GM12878 (cell line): ENCODE data around the gene AGBL4. TPM values are rescaled to one million over a fixed set of nuclear protein-coding genes. Genes with fewer than 3 reads are reported as not detected.

Experiments used
- ATAC-seq: fragments of 200-7000 bp; cut with Tn5 transposase; 3 replicates; pipeline ENCODE4 v1.9.1; 2020; ENCODE audit warnings: mild to moderate bottlenecking, moderate library complexity
- BruUV-seq: library from RNA; stranded (reverse); fragments of 400-500 nt; replicated peaks from 2 replicates; lab custom pipeline; 2021; lab: Mats Ljungman, UMichigan
- CTCF ChIA-PET: fragments of 300-600 bp; sonication (Branson Sonifier 250); formaldehyde crosslinking; extraction: SDS; loops from one replicate; lab custom pipeline; 2021; ENCODE audit warnings: inconsistent platforms; lab: Yijun Ruan, JAX
- POLR2A ChIA-PET: fragments of 350-600 bp; formaldehyde crosslinking; extraction: SDS; loops from one replicate; lab custom pipeline; 2021; ENCODE audit warnings: inconsistent platforms; lab: Charles Lee
- RAD21 ChIA-PET: fragments of 300-600 bp; sonication (Branson Sonifier 250); formaldehyde crosslinking; loops from one replicate; lab custom pipeline; 2023; ENCODE audit warnings: antibody characterized with exemption; ENCODE audit not compliant: unreplicated experiment; lab: Charles Lee
- SMC1A ChIA-PET: fragments of 300-600 bp; sonication (Branson Sonifier 250); formaldehyde crosslinking; loops from one replicate; lab custom pipeline; 2023; ENCODE audit not compliant: unreplicated experiment, uncharacterized antibody; lab: Charles Lee
- DNase-seq: peaks from one replicate; pipeline ENCODE4 v3.0.0-alpha.2; 2011; ENCODE audit warnings: low read depth, low spot score
- FAIRE-seq: peaks from 3 replicates; lab custom pipeline; 2011; peaks lifted over from hg19 to GRCh38; lab: Jason Lieb, UNC
- H2AFZ ChIP-seq: 2 replicates; pipeline ENCODE4 v1.6.0; 2011; ENCODE audit warnings: low read depth, low read length, control low read depth; ENCODE audit not compliant: control insufficient read depth
- H3K27ac ChIP-seq: 2 replicates; pipeline ENCODE4 v1.5.1; 2011; ENCODE audit warnings: control low read depth; ENCODE audit not compliant: control insufficient read depth, insufficient read depth
- H3K27me3 ChIP-seq, 2 experiments: replicated peaks in 1 of 2; 2 replicates each; pipeline versions ENCODE4 v1.6.0 to v1.6.1; 2011; ENCODE audit warnings: low read length in 1 of 2; ENCODE audit not compliant: control insufficient read depth in 2 of 2, insufficient read depth in 2 of 2
- H3K36me3 ChIP-seq, 2 experiments: 2 replicates each; pipeline ENCODE4 v1.5.1; 2011; ENCODE audit warnings: low read length in 1 of 2; ENCODE audit not compliant: control insufficient read depth in 2 of 2, insufficient read depth in 2 of 2
- H3K4me1 ChIP-seq: 2 replicates; pipeline ENCODE4 v1.6.1; 2011; ENCODE audit warnings: mild to moderate bottlenecking, low read length, moderate library complexity, mixed read lengths; ENCODE audit not compliant: control insufficient read depth, insufficient read depth
- H3K4me2 ChIP-seq: 2 replicates; pipeline ENCODE4 v1.6.0; 2011; ENCODE audit warnings: control low read depth; ENCODE audit not compliant: control insufficient read depth, insufficient read depth
- H3K4me3 ChIP-seq: fragments of 200-600 bp; sonication (generic); 2 replicates; pipeline ENCODE4 v1.5.1; 2016
- H3K79me2 ChIP-seq: 2 replicates; pipeline ENCODE4 v1.6.0; 2011; ENCODE audit warnings: low read length; ENCODE audit not compliant: control insufficient read depth, insufficient read depth
- H3K9ac ChIP-seq: 2 replicates; pipeline ENCODE4 v1.8.0; 2011; ENCODE audit warnings: low read length, control low read depth, mixed read lengths; ENCODE audit not compliant: control insufficient read depth, insufficient read depth
- H3K9me3 ChIP-seq: replicated peaks from 3 replicates; pipeline ENCODE4 v1.5.1; 2011; ENCODE audit warnings: mild to moderate bottlenecking, low read length; ENCODE audit not compliant: control insufficient read depth, insufficient read depth
- H4K20me1 ChIP-seq: 2 replicates; pipeline ENCODE4 v1.6.0; 2011; ENCODE audit not compliant: control insufficient read depth, insufficient read depth
- ATF3 ChIP-seq: IDR thresholded peaks from 2 replicates; pipeline ENCODE4 v1.6.1; 2011; ENCODE audit warnings: low read depth, mild to moderate bottlenecking, low read length, moderate library complexity, borderline replicate concordance; ENCODE audit errors: extremely low read depth
- BACH1 ChIP-seq: fragments of 450-650 bp; IDR thresholded peaks from 2 replicates; pipeline ENCODE4 v1.6.1; 2017; ENCODE audit warnings: mild to moderate bottlenecking, borderline replicate concordance
- CHD1 ChIP-seq: IDR thresholded peaks from 2 replicates; pipeline ENCODE4 v1.6.1; 2012; ENCODE audit warnings: low read depth, low read length, improper control_type of control experiment
- CHD4 ChIP-seq: fragments of 200-600 bp; sonication (generic); IDR thresholded peaks from 2 replicates; pipeline ENCODE4 v1.6.1; 2016; ENCODE audit warnings: mild to moderate bottlenecking
- EED ChIP-seq: sonication (generic); IDR thresholded peaks from 2 replicates; pipeline ENCODE4 v1.6.1; 2016; ENCODE audit warnings: antibody characterized with exemption, low read depth
- ELK1 ChIP-seq: IDR thresholded peaks from 2 replicates; pipeline ENCODE4 v1.6.1; 2012; ENCODE audit warnings: low read depth, low read length, improper control_type of control experiment
- HDAC6 ChIP-seq: fragments of 200-600 bp; sonication (generic); IDR thresholded peaks from one replicate; pipeline ENCODE4 v1.8.0; 2017; ENCODE audit warnings: antibody characterized with exemption; ENCODE audit not compliant: unreplicated experiment
- RFX5 ChIP-seq: IDR thresholded peaks from 2 replicates; pipeline ENCODE4 v1.6.1; 2011; ENCODE audit warnings: low read depth, low read length, improper control_type of control experiment
- SMC3 ChIP-seq: IDR thresholded peaks from 2 replicates; pipeline ENCODE4 v1.6.1; 2011; ENCODE audit warnings: low read length, improper control_type of control experiment, borderline replicate concordance
- ZBTB33 ChIP-seq: fragments of 450-650 bp; IDR thresholded peaks from 2 replicates; pipeline ENCODE4 v1.6.1; 2017; ENCODE audit warnings: mild to moderate bottlenecking
- WGBS: methylation state at CpG from one replicate; pipeline ENCODE4 v1.1.6; 2016; ENCODE audit warnings: low lambda C conversion rate; ENCODE audit not compliant: insufficient replicate concordance, insufficient coverage; ENCODE audit errors: missing lambda C conversion rate; 5-methylcytosine and 5-hydroxymethylcytosine counted together
- in situ Hi-C: fragments of 300-500 bp; cut with MboI; formaldehyde crosslinking; loops from 9 replicates; pipeline ENCODE4 v1.14.3; 2018; ENCODE audit warnings: mixed read lengths
- intact Hi-C: fragments of 100-400 bp; cut with micrococcal nuclease; formaldehyde crosslinking; loops from one replicate; pipeline ENCODE4 v1.14.2; 2022; ENCODE audit not compliant: unreplicated experiment
- polyA plus RNA-seq, 11 experiments: library from polyadenylated mRNA; depleted of rRNA in 4 of 11; unstranded in 6 of 11; stranded (reverse) in 5 of 11; fragments of >200 nt; fragmentation: Nextera tagmentation in 4 of 11; fragmentation: Illumina TruSeq in 1 of 11; extraction: Ambion mirVana in 4 of 11; extraction: Trizol in 1 of 11; gene quantifications; 1 replicate in 1 of 11; 2 replicates in 10 of 11; pipeline versions ENCODE4 v1.2.1 to v1.2.3, GENCODE V29; 2011 to 2016; ENCODE audit warnings: inconsistent platforms in 2 of 11, missing spikeins in 2 of 11, low read depth in 1 of 11
- total RNA-seq, 4 experiments: library from RNA; depleted of rRNA in 3 of 4; stranded (reverse); fragments of >200 nt in 3 of 4; fragmentation: Illumina TruSeq in 1 of 4; extraction: Trizol in 1 of 4; gene quantifications; 2 replicates each; pipeline versions ENCODE4 v1.2.1 to v1.2.3, GENCODE V29; 2013 to 2021
- TF ChIP-seq, protein P1 (sequence below), 3 experiments: IDR thresholded peaks in 2 of 3; conservative IDR thresholded peaks in 1 of 3; 2 replicates each; pipeline ENCODE4 v1.5.1; 2011; ENCODE audit warnings: low read depth in 3 of 3, low read length in 3 of 3, mild to moderate bottlenecking in 3 of 3, control low read depth in 2 of 3, moderate library complexity in 2 of 3, inconsistent platforms in 1 of 3, mixed read lengths in 1 of 3; ENCODE audit not compliant: control insufficient read depth in 2 of 3, insufficient read depth in 1 of 3; ENCODE audit errors: extremely low read depth in 1 of 3
- TF ChIP-seq, protein P2 (sequence below): fragments of 450-650 bp; IDR thresholded peaks from 2 replicates; pipeline ENCODE4 v1.6.1; 2017; ENCODE audit warnings: mild to moderate bottlenecking, low read depth, inconsistent platforms; ENCODE audit not compliant: poor library complexity, severe bottlenecking

The AGBL4 gene
- total and polyA plus RNA-seq, 10 of the 15 experiments (the other 5 are each of a cell fraction or from before 2014, with no cell fraction given) = 0.31 TPM; not detected in 9

DNA sequence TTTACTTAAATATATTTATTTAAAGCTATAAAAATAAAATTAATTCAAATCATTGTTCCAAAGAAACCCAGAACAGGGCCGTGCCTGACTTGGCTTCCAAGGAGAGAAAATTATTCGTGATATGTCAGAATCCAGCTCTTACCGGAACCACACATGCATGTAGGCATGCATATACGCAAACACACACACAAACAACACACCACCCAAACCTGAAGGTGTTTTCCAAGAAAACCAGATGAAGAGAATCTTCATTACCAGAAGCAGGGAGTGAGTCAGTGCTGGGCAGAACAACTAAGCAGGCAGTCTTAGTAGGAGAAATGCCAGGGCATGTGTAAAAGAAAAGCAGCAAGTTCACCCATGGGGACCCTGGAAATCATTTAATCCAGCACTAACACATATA, 815.0 kb downstream of the AGBL4 start:
- DNase-seq (no peak), FAIRE-seq (no peak), ATAC-seq (no peak)
- no peak overlapping the region for H2AFZ ChIP-seq
- no peaks in the 10 kb centered on the region for H3K27me3 ChIP-seq
- H3K4me3 ChIP-seq = no peak overlapping the region
- no peak overlapping the region for H3K27ac ChIP-seq
- POLR2A ChIA-PET = no interaction called here
- no peak overlapping the region for H3K4me2 ChIP-seq
- intact Hi-C loops (no loop called here), in situ Hi-C loops (no loop called here)
- WGBS = 31% methylated on average over 4 of the region's 4 CpGs
- no peaks in the 10 kb centered on the region for H3K4me1 ChIP-seq
- no peaks in the 10 kb centered on the region for H3K79me2 ChIP-seq
- RAD21 ChIA-PET = no interaction called here
- no TSS peak for BruUV-seq
- H4K20me1 ChIP-seq = no peaks in the 10 kb centered on the region
- no peak overlapping the region for H3K9ac ChIP-seq
- H3K9me3 ChIP-seq = no peaks in the 10 kb centered on the region
- SMC1A ChIA-PET = no interaction called here
- no peaks in the 10 kb centered on the region for H3K36me3 ChIP-seq
- CTCF ChIA-PET = no interaction called here
- TF ChIP-seq EED (no peak), CHD1 (no peak), ZBTB33 (no peak), ATF3 (no peak), SMC3 (no peak), BACH1 (no peak), RFX5 (no peak), ELK1 (no peak), HDAC6 (no peak), CHD4 (no peak)
- TF ChIP-seq, protein P1, sequence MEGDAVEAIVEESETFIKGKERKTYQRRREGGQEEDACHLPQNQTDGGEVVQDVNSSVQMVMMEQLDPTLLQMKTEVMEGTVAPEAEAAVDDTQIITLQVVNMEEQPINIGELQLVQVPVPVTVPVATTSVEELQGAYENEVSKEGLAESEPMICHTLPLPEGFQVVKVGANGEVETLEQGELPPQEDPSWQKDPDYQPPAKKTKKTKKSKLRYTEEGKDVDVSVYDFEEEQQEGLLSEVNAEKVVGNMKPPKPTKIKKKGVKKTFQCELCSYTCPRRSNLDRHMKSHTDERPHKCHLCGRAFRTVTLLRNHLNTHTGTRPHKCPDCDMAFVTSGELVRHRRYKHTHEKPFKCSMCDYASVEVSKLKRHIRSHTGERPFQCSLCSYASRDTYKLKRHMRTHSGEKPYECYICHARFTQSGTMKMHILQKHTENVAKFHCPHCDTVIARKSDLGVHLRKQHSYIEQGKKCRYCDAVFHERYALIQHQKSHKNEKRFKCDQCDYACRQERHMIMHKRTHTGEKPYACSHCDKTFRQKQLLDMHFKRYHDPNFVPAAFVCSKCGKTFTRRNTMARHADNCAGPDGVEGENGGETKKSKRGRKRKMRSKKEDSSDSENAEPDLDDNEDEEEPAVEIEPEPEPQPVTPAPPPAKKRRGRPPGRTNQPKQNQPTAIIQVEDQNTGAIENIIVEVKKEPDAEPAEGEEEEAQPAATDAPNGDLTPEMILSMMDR (IDR thresholded peaks at IDR 0.05 in 2 of 3, conservative IDR thresholded peaks at IDR 0.05 in 1 of 3; ENCODE audit: control insufficient read depth in 2 of 3, extremely low read depth in 1 of 3, insufficient read depth in 1 of 3, low read depth in 3 of 3, low read length in 3 of 3) = no peak
- TF ChIP-seq, protein P2, sequence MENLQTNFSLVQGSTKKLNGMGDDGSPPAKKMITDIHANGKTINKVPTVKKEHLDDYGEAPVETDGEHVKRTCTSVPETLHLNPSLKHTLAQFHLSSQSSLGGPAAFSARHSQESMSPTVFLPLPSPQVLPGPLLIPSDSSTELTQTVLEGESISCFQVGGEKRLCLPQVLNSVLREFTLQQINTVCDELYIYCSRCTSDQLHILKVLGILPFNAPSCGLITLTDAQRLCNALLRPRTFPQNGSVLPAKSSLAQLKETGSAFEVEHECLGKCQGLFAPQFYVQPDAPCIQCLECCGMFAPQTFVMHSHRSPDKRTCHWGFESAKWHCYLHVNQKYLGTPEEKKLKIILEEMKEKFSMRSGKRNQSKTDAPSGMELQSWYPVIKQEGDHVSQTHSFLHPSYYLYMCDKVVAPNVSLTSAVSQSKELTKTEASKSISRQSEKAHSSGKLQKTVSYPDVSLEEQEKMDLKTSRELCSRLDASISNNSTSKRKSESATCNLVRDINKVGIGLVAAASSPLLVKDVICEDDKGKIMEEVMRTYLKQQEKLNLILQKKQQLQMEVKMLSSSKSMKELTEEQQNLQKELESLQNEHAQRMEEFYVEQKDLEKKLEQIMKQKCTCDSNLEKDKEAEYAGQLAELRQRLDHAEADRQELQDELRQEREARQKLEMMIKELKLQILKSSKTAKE = no peak
- TF ChIP-seq, all 136 proteins: peak for 0
